Activated T-cell treated with anti-CD3 and anti-CD28 coated beads, Interleukin-2, amount 50 U/mL, for 24 hours (primary cell): Measurements from ENCODE around the gene COL5A1.
"Not testable (repeated sequence)": the region's sequence is repeated elsewhere in the genome, so short reads cannot be mapped to it uniquely, and the experiment has no call there.

ENCODE experiments used
- DNase-seq: peaks from one replicate; pipeline ENCODE4 v3.0.0-alpha.2; 2020
- H3K27ac Mint-ChIP-seq: 2 replicates; pipeline ENCODE4 v1.8.0; 2020; ENCODE audit warnings: mild to moderate bottlenecking, mixed read lengths
- H3K27me3 Mint-ChIP-seq: 2 replicates; pipeline ENCODE4 v1.8.0; 2020; ENCODE audit warnings: mixed read lengths
- H3K36me3 Mint-ChIP-seq: 2 replicates; pipeline ENCODE4 v1.8.0; 2020; ENCODE audit warnings: low read depth, mixed read lengths
- H3K4me1 Mint-ChIP-seq: 2 replicates; pipeline ENCODE4 v1.8.0; 2020; ENCODE audit warnings: low read depth, mixed read lengths
- H3K4me3 Mint-ChIP-seq: 2 replicates; pipeline ENCODE4 v1.8.0; 2020; ENCODE audit warnings: mild to moderate bottlenecking, moderate library complexity, mixed read lengths
- H3K9me3 Mint-ChIP-seq: 2 replicates; pipeline ENCODE4 v1.8.0; 2020; ENCODE audit warnings: mixed read lengths

Gene COL5A1

GRCh38 chr9:134857451-134857850, 215.8 kb downstream of the COL5A1 start:
- not testable (repeated sequence) for H3K27ac Mint-ChIP-seq, DNase-seq, H3K9me3 Mint-ChIP-seq, H3K36me3 Mint-ChIP-seq, H3K4me3 Mint-ChIP-seq
- Mint-ChIP-seq H3K4me1 (peaks cover 17% of the 10 kb centered on the region), H3K27me3 (peaks cover 50% of the 10 kb centered on the region)

DNA sequence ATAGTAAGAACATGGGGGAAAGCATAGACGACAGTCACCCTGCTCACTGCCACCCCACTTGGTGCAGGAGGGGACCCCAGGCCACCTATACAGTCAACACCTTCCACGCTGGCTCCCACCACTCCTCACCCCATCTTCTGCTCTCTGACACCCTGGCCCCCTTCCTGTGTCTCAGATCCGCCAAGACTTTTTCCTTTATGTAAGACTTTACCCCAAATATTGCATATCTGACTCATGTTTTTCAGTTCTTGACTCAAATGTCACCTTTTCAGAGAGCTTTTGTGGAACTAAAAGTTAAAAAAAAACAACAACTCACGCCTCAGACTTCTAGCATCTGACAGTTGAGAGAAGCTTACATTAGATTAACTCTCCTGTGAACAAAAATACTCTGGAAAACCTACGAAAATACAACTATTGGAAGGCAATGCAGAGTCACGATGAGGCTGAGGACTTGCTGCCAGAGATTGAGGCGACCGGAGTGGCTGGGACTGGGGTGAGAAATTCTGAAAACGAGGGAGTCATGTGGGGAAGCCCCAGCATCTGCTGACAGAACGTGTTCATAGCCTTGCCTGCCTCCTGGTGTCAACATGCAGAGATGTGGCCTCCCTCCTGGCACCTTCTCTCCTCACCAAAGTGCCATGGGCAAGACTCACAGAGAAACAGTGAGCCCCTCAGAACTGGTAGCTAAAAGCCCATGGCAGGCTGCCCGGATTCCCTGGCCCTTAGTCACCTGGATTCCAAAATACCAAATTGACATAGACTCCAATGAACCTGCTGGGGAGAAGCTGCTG, 216.6 kb downstream of the COL5A1 start:
- Mint-ChIP-seq H3K27me3 (peaks cover 50% of the 10 kb centered on the region), H3K4me1 (peaks cover 17% of the 10 kb centered on the region), H3K4me3 (peak overlapping the region; percentile 67), H3K27ac (peak overlapping the region; percentile 94), H3K9me3 (peaks cover 8% of the 10 kb centered on the region), H3K36me3 (no peaks in the 10 kb centered on the region)
- peak; percentile 48 for DNase-seq

DNA sequence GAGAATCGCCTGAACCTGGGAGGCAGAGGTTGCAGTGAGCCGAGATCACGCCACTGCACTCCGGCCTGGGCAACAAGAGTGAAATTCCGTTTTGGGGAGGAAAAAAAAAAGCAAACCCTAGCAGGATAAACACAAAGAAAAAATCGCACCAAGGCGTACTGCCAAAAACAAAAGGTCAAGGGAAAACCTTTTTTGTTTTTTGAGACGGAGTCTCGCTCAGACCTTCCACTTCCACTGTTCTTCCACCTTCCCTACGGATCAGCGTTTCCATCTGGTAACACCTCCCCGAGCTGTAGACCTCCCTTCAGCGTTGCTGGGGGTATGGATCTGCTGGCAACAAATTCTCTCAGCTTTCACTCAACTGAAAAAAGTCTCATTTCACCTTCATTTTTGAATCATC, 218.9 kb downstream of the COL5A1 start:
- H3K4me3 Mint-ChIP-seq = no peak overlapping the region
- no peaks in the 10 kb centered on the region for H3K36me3 Mint-ChIP-seq
- H3K27ac Mint-ChIP-seq = no peak overlapping the region
- peaks cover 8% of the 10 kb centered on the region for H3K9me3 Mint-ChIP-seq
- H3K4me1 Mint-ChIP-seq = peaks cover 17% of the 10 kb centered on the region
- DNase-seq = no peak
- peaks cover 33% of the 10 kb centered on the region for H3K27me3 Mint-ChIP-seq

DNA sequence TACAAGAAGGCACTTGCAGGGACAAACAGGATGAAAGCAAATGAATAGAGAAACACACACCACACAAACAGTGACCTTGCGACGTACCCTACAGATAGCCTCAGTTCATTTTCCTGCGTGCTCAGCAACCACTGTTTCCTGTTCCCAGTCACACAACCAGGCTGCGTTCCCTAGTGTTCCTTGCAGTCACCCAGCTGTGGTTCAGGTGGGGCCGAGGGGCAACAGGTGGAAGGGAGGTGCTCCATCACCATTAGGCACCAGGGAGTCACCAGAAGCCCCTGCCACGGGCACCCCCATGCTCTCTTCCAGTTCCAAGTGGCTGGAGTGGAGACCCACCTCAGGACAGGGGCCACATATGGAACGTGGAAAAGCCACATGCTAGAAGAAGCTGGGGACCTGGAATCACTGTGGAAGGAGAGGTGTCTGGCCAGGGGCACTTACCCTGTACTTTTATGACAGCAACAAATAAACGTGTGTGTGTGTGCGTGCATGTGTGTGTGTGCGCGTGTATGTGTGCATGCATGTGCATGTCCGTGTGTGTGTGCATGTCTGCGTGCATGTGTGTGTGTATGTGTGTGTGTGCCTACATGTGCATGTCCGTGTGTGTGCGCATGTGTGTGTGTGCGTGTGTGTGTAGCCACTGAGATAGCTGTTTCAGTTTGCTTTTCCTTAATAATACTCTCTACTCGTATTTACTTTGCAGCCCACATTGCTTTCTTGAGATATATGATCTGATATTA, 220.2 kb downstream of the COL5A1 start:
- Mint-ChIP-seq H3K27ac (no peak overlapping the region), H3K36me3 (no peaks in the 10 kb centered on the region), H3K4me1 (peaks cover 17% of the 10 kb centered on the region), H3K4me3 (no peak overlapping the region), H3K9me3 (peaks cover 8% of the 10 kb centered on the region), H3K27me3 (peaks cover 22% of the 10 kb centered on the region)
- no peak for DNase-seq

- Mint-ChIP-seq H3K4me1 (peaks cover 5% of the 10 kb centered on the region), H3K4me3 (no peak overlapping the region), H3K9me3 (peaks cover 2% of the 10 kb centered on the region), H3K36me3 (no peaks in the 10 kb centered on the region), H3K27me3 (peaks cover 16% of the 10 kb centered on the region), H3K27ac (no peak overlapping the region)
- no peak for DNase-seq
Observed at GRCh38 chr9:134863306-134863902, 221.8 kb downstream of the COL5A1 start.

- Mint-ChIP-seq H3K36me3 (no peaks in the 10 kb centered on the region), H3K9me3 (peaks cover 2% of the 10 kb centered on the region), H3K27ac (no peak overlapping the region), H3K27me3 (peaks cover 16% of the 10 kb centered on the region), H3K4me1 (no peaks in the 10 kb centered on the region), H3K4me3 (no peak overlapping the region)
- DNase-seq = no peak
Observed at GRCh38 chr9:134863941-134864820, 222.6 kb downstream of the COL5A1 start.

- peaks cover 2% of the 10 kb centered on the region for H3K9me3 Mint-ChIP-seq
- H3K27me3 Mint-ChIP-seq = peaks cover 16% of the 10 kb centered on the region
- H3K27ac Mint-ChIP-seq = no peak overlapping the region
Observed at GRCh38 chr9:134864821-134865190, 223.2 kb downstream of the COL5A1 start.

GRCh38 chr9:134867917-134868750, 226.5 kb downstream of the COL5A1 start:
- Mint-ChIP-seq H3K36me3 (no peaks in the 10 kb centered on the region), H3K27ac (no peak overlapping the region), H3K4me3 (no peak overlapping the region), H3K27me3 (peaks cover 3% of the 10 kb centered on the region), H3K4me1 (no peaks in the 10 kb centered on the region), H3K9me3 (no peaks in the 10 kb centered on the region)
- DNase-seq = no peak

More at GRCh38 chr9:134864821-134865190, 223.2 kb downstream of the COL5A1 start:
- Mint-ChIP-seq H3K4me3 (no peak overlapping the region), H3K36me3 (no peaks in the 10 kb centered on the region), H3K4me1 (no peaks in the 10 kb centered on the region)
- no peak for DNase-seq

- no peaks in the 10 kb centered on the region for H3K4me1 Mint-ChIP-seq
- no peak overlapping the region for H3K27ac Mint-ChIP-seq
- H3K27me3 Mint-ChIP-seq = peaks cover 2% of the 10 kb centered on the region
- H3K4me3 Mint-ChIP-seq = no peak overlapping the region
- DNase-seq = no peak
- no peaks in the 10 kb centered on the region for H3K9me3 Mint-ChIP-seq
- H3K36me3 Mint-ChIP-seq = no peaks in the 10 kb centered on the region
Observed at GRCh38 chr9:134868751-134869553, 227.3 kb downstream of the COL5A1 start.

GRCh38 chr9:134869554-134870300, 228.1 kb downstream of the COL5A1 start:
- no peak overlapping the region for H3K4me3 Mint-ChIP-seq
- no peak overlapping the region for H3K27ac Mint-ChIP-seq
- no peak for DNase-seq
- H3K9me3 Mint-ChIP-seq = no peaks in the 10 kb centered on the region
- H3K4me1 Mint-ChIP-seq = no peaks in the 10 kb centered on the region
- H3K27me3 Mint-ChIP-seq = no peaks in the 10 kb centered on the region
- H3K36me3 Mint-ChIP-seq = no peaks in the 10 kb centered on the region

DNA sequence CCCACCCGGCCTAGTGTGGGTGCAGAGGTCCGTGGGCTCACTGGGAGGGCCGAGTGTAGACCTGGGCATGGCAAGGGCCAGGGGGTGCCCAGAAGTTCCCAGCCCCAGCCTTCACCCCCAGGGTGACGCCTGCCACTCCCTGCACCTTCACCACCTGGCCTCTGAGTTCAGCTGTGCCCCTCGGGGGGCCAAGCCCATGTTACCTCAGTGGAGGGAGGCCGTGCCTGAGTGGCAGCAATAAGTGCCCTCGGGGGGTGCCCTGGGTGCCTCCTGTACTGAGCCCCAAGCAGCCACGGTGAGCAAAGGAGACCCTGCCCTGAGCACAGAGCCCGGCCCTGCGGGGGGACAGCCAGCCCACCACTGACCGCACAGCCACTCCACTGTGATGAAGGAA, 228.7 kb downstream of the COL5A1 start:
- H3K27ac Mint-ChIP-seq = no peak overlapping the region
- H3K4me3 Mint-ChIP-seq = no peak overlapping the region
- no peaks in the 10 kb centered on the region for H3K36me3 Mint-ChIP-seq

GRCh38 chr9:134870746-134871662, 229.4 kb downstream of the COL5A1 start:
- no peak overlapping the region for H3K4me3 Mint-ChIP-seq
- H3K9me3 Mint-ChIP-seq = no peaks in the 10 kb centered on the region
- H3K27me3 Mint-ChIP-seq = no peaks in the 10 kb centered on the region
- H3K36me3 Mint-ChIP-seq = no peaks in the 10 kb centered on the region
- H3K27ac Mint-ChIP-seq = no peak overlapping the region
- DNase-seq = no peak
- H3K4me1 Mint-ChIP-seq = no peaks in the 10 kb centered on the region

More for the DNA sequence above, 228.7 kb downstream of the COL5A1 start:
- Mint-ChIP-seq H3K4me1 (no peaks in the 10 kb centered on the region), H3K9me3 (no peaks in the 10 kb centered on the region), H3K27me3 (no peaks in the 10 kb centered on the region)
- no peak for DNase-seq
